B cell (primary cell): ENCODE data around the gene CDK18. TPM values are rescaled to one million over a fixed set of nuclear protein-coding genes. Genes with fewer than 3 reads are reported as not detected.

Experiments
- ATAC-seq: fragments of 200-7000 bp; cut with Tn5 transposase; one replicate; pipeline ENCODE4 v1.10.0; 2021; ENCODE audit warnings: low read depth, mild to moderate bottlenecking, moderate number of reproducible peaks, moderate library complexity
- CTCF ChIA-PET: fragments of 350-600 bp; sonication (Branson Sonifier 250); formaldehyde crosslinking; loops from one replicate; lab custom pipeline; 2021; ENCODE audit warnings: antibody characterized with exemption, inconsistent platforms; lab: Charles Lee
- POLR2A ChIA-PET: fragments of 350-600 bp; sonication (Branson Sonifier 250); formaldehyde crosslinking; loops from one replicate; lab custom pipeline; 2021; ENCODE audit warnings: antibody characterized with exemption; lab: Charles Lee
- DNase-seq: peaks from one replicate; pipeline ENCODE4 v3.0.0; 2013
- H2AFZ ChIP-seq: 2 replicates; pipeline ENCODE4 v1.6.1; 2012; ENCODE audit warnings: mild to moderate bottlenecking, low read depth, low read length; ENCODE audit not compliant: insufficient read depth, poor library complexity, severe bottlenecking
- H3K27ac ChIP-seq, 2 donors: 1 replicate in 1 of 2; 2 replicates in 1 of 2; pipeline ENCODE4 v1.5.1; 2012 to 2013; ENCODE audit warnings: low read length in 2 of 2, mild to moderate bottlenecking in 2 of 2, moderate library complexity in 1 of 2
- H3K27me3 ChIP-seq, 4 experiments: fragments of 200-600 bp in 1 of 4; sonication (generic) in 1 of 4; replicated peaks in 1 of 4; 1 replicate in 2 of 4; 2 replicates in 2 of 4; pipeline versions ENCODE4 v1.6.1 to v1.7.0; 2013 to 2016; ENCODE audit warnings: low read length in 3 of 4, mild to moderate bottlenecking in 2 of 4, mixed read lengths in 1 of 4, moderate library complexity in 1 of 4; ENCODE audit not compliant: insufficient read depth in 4 of 4, control insufficient read depth in 3 of 4; ENCODE audit errors: control extremely low read depth in 1 of 4
- H3K36me3 ChIP-seq, 2 experiments: replicated peaks in 1 of 2; 1 replicate in 1 of 2; 2 replicates in 1 of 2; pipeline versions ENCODE4 v1.6.1 to v1.7.1; 2013; ENCODE audit warnings: low read length in 1 of 2; ENCODE audit not compliant: insufficient read depth in 2 of 2, control insufficient read depth in 1 of 2; ENCODE audit errors: control extremely low read depth in 1 of 2, extremely low read depth in 1 of 2
- H3K4me1 ChIP-seq, 2 donors: fragments of 200-600 bp in 1 of 2; sonication (generic) in 1 of 2; 1 replicate in 1 of 2; 2 replicates in 1 of 2; pipeline versions ENCODE4 v1.5.1 to v1.6.1; 2013 to 2017; ENCODE audit warnings: low read length in 2 of 2; ENCODE audit not compliant: control insufficient read depth in 2 of 2, insufficient read depth in 2 of 2
- H3K4me2 ChIP-seq: replicated peaks from 2 replicates; pipeline ENCODE3; 2012; ENCODE audit warnings: mild to moderate bottlenecking, low read depth, low read length; ENCODE audit not compliant: poor library complexity, severe bottlenecking
- H3K4me3 ChIP-seq, 5 experiments: fragments of 200-600 bp in 1 of 5; sonication (generic) in 1 of 5; 1 replicate in 3 of 5; 2 replicates in 2 of 5; pipeline versions ENCODE4 v1.5.1 to v1.7.0; 2011 to 2016; ENCODE audit warnings: low read length in 4 of 5, mild to moderate bottlenecking in 4 of 5, low read depth in 2 of 5, control low read depth in 1 of 5, moderate library complexity in 1 of 5; ENCODE audit not compliant: insufficient read depth in 1 of 5; ENCODE audit errors: control extremely low read depth in 1 of 5, extremely low read depth in 1 of 5
- H3K79me2 ChIP-seq: fragments of 200-600 bp; sonication (generic); one replicate; pipeline ENCODE4 v1.6.0; 2016; ENCODE audit warnings: low read length; ENCODE audit not compliant: control insufficient read depth, insufficient read depth
- H3K9ac ChIP-seq: fragments of 200-600 bp; sonication (generic); 2 replicates; pipeline ENCODE4 v1.6.1; 2017; ENCODE audit warnings: mild to moderate bottlenecking, low read length, moderate library complexity
- H3K9me3 ChIP-seq, 3 donors: one replicate each; pipeline versions ENCODE4 v1.6.1 to v1.7.1; 2013; ENCODE audit warnings: low read length in 2 of 3; ENCODE audit not compliant: control insufficient read depth in 2 of 3, insufficient read depth in 1 of 3; ENCODE audit errors: control extremely low read depth in 1 of 3
- H4K20me1 ChIP-seq: 2 replicates; pipeline ENCODE4 v1.6.0; 2012; ENCODE audit warnings: mild to moderate bottlenecking, low read length; ENCODE audit not compliant: insufficient read depth, control insufficient read depth, poor library complexity, severe bottlenecking
- H3K27ac Mint-ChIP-seq: one replicate; pipeline ENCODE4 v1.8.0; 2021; ENCODE audit warnings: mixed read lengths
- H3K27me3 Mint-ChIP-seq: one replicate; pipeline ENCODE4 v1.8.0; 2021; ENCODE audit warnings: mixed read lengths
- H3K4me1 Mint-ChIP-seq: one replicate; pipeline ENCODE4 v1.8.0; 2021; ENCODE audit warnings: mixed read lengths
- H3K4me3 Mint-ChIP-seq: one replicate; pipeline ENCODE4 v1.8.0; 2021; ENCODE audit warnings: mixed read lengths
- H3K9me3 Mint-ChIP-seq: one replicate; pipeline ENCODE4 v1.8.0; 2022; ENCODE audit warnings: mixed read lengths; ENCODE audit not compliant: insufficient read depth
- EZH2 ChIP-seq: IDR thresholded peaks from 2 replicates; pipeline ENCODE4 v1.6.1; 2012; ENCODE audit warnings: borderline replicate concordance, low read depth, mild to moderate bottlenecking, moderate library complexity, low read length; ENCODE audit not compliant: insufficient read depth, poor library complexity, severe bottlenecking
- WGBS: methylation state at CpG from one replicate; pipeline ENCODE4 v1.1.5; 2013; ENCODE audit warnings: missing lambda C conversion rate; ENCODE audit not compliant: insufficient coverage; 5-methylcytosine and 5-hydroxymethylcytosine counted together
- intact Hi-C: fragments of 100-400 bp; cut with micrococcal nuclease; formaldehyde crosslinking; loops from one replicate; pipeline ENCODE4 v1.10.0; 2022
- polyA plus RNA-seq: library from polyadenylated mRNA; depleted of rRNA; stranded (reverse); fragments of >200 nt; gene quantifications from 2 replicates; pipeline ENCODE4 v1.2.3, GENCODE V29; 2012
- total RNA-seq, 2 donors: library from RNA; stranded (reverse); fragments of 120-200 nt in 1 of 2; gene quantifications; 1 replicate in 1 of 2; 2 replicates in 1 of 2; pipeline versions ENCODE4 v1.2.3 to v1.2.4, GENCODE V29; 2013 to 2022
- TF ChIP-seq, protein P1 (sequence below): fragments of 200-600 bp; IDR thresholded peaks from one replicate; pipeline ENCODE4 v1.8.0; 2022; ENCODE audit warnings: antibody characterized with exemption, mild to moderate bottlenecking

The CDK18 gene
- total and polyA plus RNA-seq, 2 donors (not counting 1 experiment from before 2014, with no cell fraction given), result 3.8 to 4.7 TPM

DNA sequence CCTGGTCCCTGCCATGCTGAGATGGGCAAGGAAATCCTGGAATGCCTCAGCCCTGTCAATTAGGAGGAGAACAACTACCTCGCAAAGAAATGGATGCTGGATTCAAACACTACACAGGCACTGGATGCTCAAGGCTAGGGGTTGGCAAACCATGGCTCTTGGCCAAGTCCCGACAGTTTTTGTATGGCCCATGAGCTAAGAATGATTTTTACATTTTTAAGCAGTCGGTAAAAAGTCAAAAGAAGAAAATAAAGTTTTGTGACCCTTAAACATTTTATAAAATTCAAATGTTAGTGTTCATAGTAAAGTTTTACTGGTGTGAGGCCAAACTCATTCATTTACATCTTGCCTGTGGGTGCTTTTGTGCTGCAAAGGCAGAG lies 6.5 kb downstream of the CDK18 start:
- H3K4me1 ChIP-seq, result no peaks in the 10 kb centered on the region
- no peak for DNase-seq
- no peak overlapping the region for H3K4me2 ChIP-seq
- H2AFZ ChIP-seq, result no peak overlapping the region
- H3K27ac ChIP-seq, result no peak overlapping the region
- CTCF ChIA-PET, result interaction anchor here (1.4 to 2.1 kb wide), 3 partner anchors 9 to 23 kb away, joined by 3 to 8 read pairs (median 5); no protein-coding TSS in a partner anchor
- H3K36me3 ChIP-seq, result no peaks in the 10 kb centered on the region
- H3K79me2 ChIP-seq, result no peaks in the 10 kb centered on the region
- POLR2A ChIA-PET, result no interaction called here
- no peaks in the 10 kb centered on the region for H4K20me1 ChIP-seq
- no peak overlapping the region for H3K4me3 Mint-ChIP-seq
- no peak overlapping the region for H3K27ac Mint-ChIP-seq
- peaks cover 4% of the 10 kb centered on the region for H3K4me1 Mint-ChIP-seq
- no peak for ATAC-seq
- H3K4me3 ChIP-seq, result no peak overlapping the region
- peaks cover 3% of the 10 kb centered on the region for H3K27me3 Mint-ChIP-seq
- H3K27me3 ChIP-seq, result no peaks in the 10 kb centered on the region
- H3K9me3 Mint-ChIP-seq, result no peaks in the 10 kb centered on the region
- 83% methylated on average over 2 of the region's 3 CpGs for WGBS
- no peak for TF ChIP-seq EZH2
- TF ChIP-seq, protein P1, sequence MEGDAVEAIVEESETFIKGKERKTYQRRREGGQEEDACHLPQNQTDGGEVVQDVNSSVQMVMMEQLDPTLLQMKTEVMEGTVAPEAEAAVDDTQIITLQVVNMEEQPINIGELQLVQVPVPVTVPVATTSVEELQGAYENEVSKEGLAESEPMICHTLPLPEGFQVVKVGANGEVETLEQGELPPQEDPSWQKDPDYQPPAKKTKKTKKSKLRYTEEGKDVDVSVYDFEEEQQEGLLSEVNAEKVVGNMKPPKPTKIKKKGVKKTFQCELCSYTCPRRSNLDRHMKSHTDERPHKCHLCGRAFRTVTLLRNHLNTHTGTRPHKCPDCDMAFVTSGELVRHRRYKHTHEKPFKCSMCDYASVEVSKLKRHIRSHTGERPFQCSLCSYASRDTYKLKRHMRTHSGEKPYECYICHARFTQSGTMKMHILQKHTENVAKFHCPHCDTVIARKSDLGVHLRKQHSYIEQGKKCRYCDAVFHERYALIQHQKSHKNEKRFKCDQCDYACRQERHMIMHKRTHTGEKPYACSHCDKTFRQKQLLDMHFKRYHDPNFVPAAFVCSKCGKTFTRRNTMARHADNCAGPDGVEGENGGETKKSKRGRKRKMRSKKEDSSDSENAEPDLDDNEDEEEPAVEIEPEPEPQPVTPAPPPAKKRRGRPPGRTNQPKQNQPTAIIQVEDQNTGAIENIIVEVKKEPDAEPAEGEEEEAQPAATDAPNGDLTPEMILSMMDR, result no peak
- no peak overlapping the region for H3K9ac ChIP-seq
- intact Hi-C loops, result no loop called here
- no peaks in the 10 kb centered on the region for H3K9me3 ChIP-seq

GRCh38 chr1:205512059-205513045 lies 7.9 kb downstream of the CDK18 start:
- Mint-ChIP-seq H3K27ac (no peak overlapping the region), H3K4me1 (peaks cover 4% of the 10 kb centered on the region), H3K9me3 (no peaks in the 10 kb centered on the region), H3K4me3 (no peak overlapping the region), H3K27me3 (no peaks in the 10 kb centered on the region)
- ATAC-seq (no peak), DNase-seq (no peak)
- TF ChIP-seq, protein P1, result no peak
- no peak for TF ChIP-seq EZH2
- Histone ChIP-seq H3K79me2 (no peaks in the 10 kb centered on the region), H3K4me3 (no peak overlapping the region), H3K9ac (no peak overlapping the region), H3K9me3 (no peaks in the 10 kb centered on the region), H3K4me1 (no peaks in the 10 kb centered on the region), H3K4me2 (no peak overlapping the region), H3K27me3 (no peaks in the 10 kb centered on the region), H2AFZ (no peak overlapping the region), H4K20me1 (no peaks in the 10 kb centered on the region), H3K27ac (no peak overlapping the region), H3K36me3 (no peaks in the 10 kb centered on the region)
- WGBS, result 69% methylated on average over 8 of the region's 13 CpGs
- intact Hi-C loops, result no loop called here
- ChIA-PET POLR2A (interaction anchor here (0.6 kb wide), 2 partner anchors 290 to 405 kb away, joined by 3 to 8 read pairs; no protein-coding TSS in a partner anchor), CTCF (interaction anchor here (1.8 to 2.1 kb wide), 2 partner anchors 10 to 11 kb away, joined by 6 to 8 read pairs; no protein-coding TSS in a partner anchor)
